H9 (cell line): ENCODE data around the gene AAMP. TPM values are rescaled to one million over a fixed set of nuclear protein-coding genes. Genes with fewer than 3 reads are reported as not detected.

Source experiments
- DNase-seq: peaks from one replicate; pipeline ENCODE4 v3.0.0-alpha.2; 2017
- H2AFZ ChIP-seq: one replicate; pipeline ENCODE4 v1.6.1; 2013; ENCODE audit warnings: mild to moderate bottlenecking, low read length, control low read depth, moderate library complexity
- H2AK5ac ChIP-seq: 2 replicates; pipeline ENCODE4 v1.6.1; 2013; ENCODE audit warnings: low read length, control low read depth, mixed read lengths; ENCODE audit not compliant: insufficient read length
- H2BK120ac ChIP-seq: one replicate; pipeline ENCODE4 v1.6.1; 2013; ENCODE audit warnings: low read depth, mild to moderate bottlenecking, low read length, control low read depth, inconsistent platforms; ENCODE audit not compliant: poor library complexity, severe bottlenecking
- H2BK12ac ChIP-seq: 2 replicates; pipeline ENCODE4 v1.6.1; 2013; ENCODE audit warnings: low read length, control low read depth, mixed read lengths, low read depth; ENCODE audit not compliant: insufficient read length
- H2BK15ac ChIP-seq: 2 replicates; pipeline ENCODE4 v1.6.1; 2013; ENCODE audit warnings: low read depth, low read length, control low read depth
- H2BK20ac ChIP-seq: one replicate; pipeline ENCODE4 v1.6.1; 2013; ENCODE audit warnings: low read depth, mild to moderate bottlenecking, low read length, control low read depth, inconsistent platforms; ENCODE audit not compliant: poor library complexity, severe bottlenecking
- H2BK5ac ChIP-seq: 2 replicates; pipeline ENCODE4 v1.6.1; 2013; ENCODE audit warnings: low read length, control low read depth, mixed read lengths; ENCODE audit not compliant: insufficient read length
- H3K14ac ChIP-seq: 2 replicates; pipeline ENCODE4 v1.6.1; 2013; ENCODE audit warnings: low read length, control low read depth; ENCODE audit not compliant: insufficient read depth
- H3K18ac ChIP-seq: 2 replicates; pipeline ENCODE4 v1.6.1; 2013; ENCODE audit warnings: low read depth, mild to moderate bottlenecking, mixed read lengths, low read length, control low read depth; ENCODE audit not compliant: insufficient read length
- H3K23ac ChIP-seq: 2 replicates; pipeline ENCODE4 v1.6.1; 2013; ENCODE audit warnings: low read length, control low read depth, mixed read lengths, low read depth; ENCODE audit not compliant: insufficient read length
- H3K23me2 ChIP-seq: 2 replicates; pipeline ENCODE4 v1.6.1; 2013; ENCODE audit warnings: low read depth, mild to moderate bottlenecking, mixed read lengths, low read length, control low read depth; ENCODE audit not compliant: insufficient read length, poor library complexity, severe bottlenecking
- H3K27ac ChIP-seq: 2 replicates; pipeline ENCODE4 v1.5.1; 2013; ENCODE audit warnings: low read length, control low read depth, mixed read lengths, low read depth; ENCODE audit not compliant: insufficient read length
- H3K27me3 ChIP-seq: 2 replicates; pipeline ENCODE4 v1.6.1; 2013; ENCODE audit warnings: low read length, control low read depth, inconsistent platforms; ENCODE audit not compliant: insufficient read depth
- H3K4ac ChIP-seq: 2 replicates; pipeline ENCODE4 v1.6.1; 2013; ENCODE audit warnings: low read depth, mild to moderate bottlenecking, control low read depth, inconsistent platforms, low read length, moderate library complexity
- H3K4me1 ChIP-seq: 2 replicates; pipeline ENCODE4 v1.6.1; 2013; ENCODE audit warnings: low read length, control low read depth, inconsistent platforms; ENCODE audit not compliant: insufficient read depth
- H3K4me2 ChIP-seq: 2 replicates; pipeline ENCODE4 v1.6.1; 2013; ENCODE audit warnings: low read length, control low read depth, mixed read lengths; ENCODE audit not compliant: insufficient read length, insufficient read depth
- H3K56ac ChIP-seq: 2 replicates; pipeline ENCODE4 v1.6.1; 2013; ENCODE audit warnings: low read depth, mild to moderate bottlenecking, mixed read lengths, low read length, control low read depth; ENCODE audit not compliant: insufficient read length
- H3K79me1 ChIP-seq: 2 replicates; pipeline ENCODE4 v1.6.1; 2013; ENCODE audit warnings: low read depth, mild to moderate bottlenecking, moderate library complexity, low read length, control low read depth, inconsistent platforms; ENCODE audit not compliant: insufficient read depth, poor library complexity, severe bottlenecking
- H3K79me2 ChIP-seq: 2 replicates; pipeline ENCODE4 v1.6.1; 2013; ENCODE audit warnings: low read length, control low read depth, inconsistent platforms; ENCODE audit not compliant: insufficient read depth
- H3K9ac ChIP-seq: 2 replicates; pipeline ENCODE4 v1.6.1; 2013; ENCODE audit warnings: low read length, control low read depth, mixed read lengths; ENCODE audit not compliant: insufficient read length; ENCODE audit errors: extremely low read depth
- H3K9me3 ChIP-seq: one replicate; pipeline ENCODE4 v1.6.1; 2013; ENCODE audit warnings: low read depth, low read length, inconsistent platforms; ENCODE audit not compliant: control insufficient read depth
- H3T11ph ChIP-seq: one replicate; pipeline ENCODE4 v1.6.1; 2013; ENCODE audit warnings: mild to moderate bottlenecking, low read length, control low read depth, inconsistent platforms
- H4K20me1 ChIP-seq: one replicate; pipeline ENCODE4 v1.6.1; 2013; ENCODE audit not compliant: control insufficient read depth, insufficient read length, insufficient read depth
- H4K5ac ChIP-seq: 2 replicates; pipeline ENCODE4 v1.6.1; 2013; ENCODE audit warnings: low read depth, mild to moderate bottlenecking, mixed read lengths, low read length, control low read depth; ENCODE audit not compliant: insufficient read length
- H4K8ac ChIP-seq: replicated peaks from 2 replicates; pipeline ENCODE4 v1.6.1; 2013; ENCODE audit warnings: low read length, control low read depth, mixed read lengths, low read depth; ENCODE audit not compliant: insufficient read length
- H4K91ac ChIP-seq: 2 replicates; pipeline ENCODE4 v1.6.1; 2013; ENCODE audit warnings: low read depth, mild to moderate bottlenecking, moderate library complexity, mixed read lengths, low read length, control low read depth; ENCODE audit not compliant: insufficient read length
- H3K27ac Mint-ChIP-seq, 3 experiments: 2 replicates in 2 of 3; 3 replicates in 1 of 3; pipeline ENCODE4 v1.8.0; 2020 to 2021; ENCODE audit warnings: mixed read lengths in 3 of 3, mild to moderate bottlenecking in 1 of 3, moderate library complexity in 1 of 3
- H3K27me3 Mint-ChIP-seq: 2 replicates; pipeline ENCODE4 v1.8.0; 2021; ENCODE audit warnings: low read depth, mild to moderate bottlenecking, moderate library complexity, mixed read lengths
- H3K36me3 Mint-ChIP-seq, 3 experiments: 2 replicates in 2 of 3; 3 replicates in 1 of 3; pipeline ENCODE4 v1.8.0; 2020 to 2021; ENCODE audit warnings: low read depth in 3 of 3, mixed read lengths in 3 of 3; ENCODE audit not compliant: insufficient read depth in 1 of 3
- H3K4me1 Mint-ChIP-seq, 2 experiments: 2 replicates each; pipeline ENCODE4 v1.8.0; 2020; ENCODE audit warnings: mixed read lengths in 2 of 2
- H3K4me3 Mint-ChIP-seq, 2 experiments: 2 replicates in 1 of 2; 3 replicates in 1 of 2; pipeline ENCODE4 v1.8.0; 2020 to 2021; ENCODE audit warnings: mild to moderate bottlenecking in 2 of 2, mixed read lengths in 2 of 2, moderate library complexity in 1 of 2
- H3K9me3 Mint-ChIP-seq, 2 experiments: 2 replicates in 1 of 2; 3 replicates in 1 of 2; pipeline ENCODE4 v1.8.0; 2020; ENCODE audit warnings: mild to moderate bottlenecking in 2 of 2, mixed read lengths in 2 of 2, moderate library complexity in 1 of 2
- WGBS: extraction: QIAGEN DNeasy Blood & Tissue Kit; methylation state at CpG from one replicate; pipeline ENCODE4 v1.1.7; 2013; ENCODE audit warnings: missing lambda C conversion rate, low lambda C conversion rate, mixed read lengths; ENCODE audit not compliant: insufficient read length; ENCODE audit errors: extremely low coverage; 5-methylcytosine and 5-hydroxymethylcytosine counted together
- total RNA-seq: library from RNA; stranded (reverse); gene quantifications from 2 replicates; pipeline ENCODE4 v1.2.1, GENCODE V29; 2021
- TF ChIP-seq, protein P1 (sequence below): fragments of 200-600 bp; sonication (generic); conservative IDR thresholded peaks from 3 replicates; pipeline ENCODE4 v1.8.0; 2021; ENCODE audit warnings: antibody characterized with exemption, mild to moderate bottlenecking

AAMP gene
- total RNA-seq, 1 experiment from 2014 or later: 103 TPM

- no peak overlapping the region for H4K91ac ChIP-seq
- H2BK120ac ChIP-seq: no peak overlapping the region
- H3T11ph ChIP-seq: no peak overlapping the region
- H3K23me2 ChIP-seq: no peaks in the 10 kb centered on the region
- H3K9me3 ChIP-seq: no peaks in the 10 kb centered on the region
- TF ChIP-seq, protein P1, sequence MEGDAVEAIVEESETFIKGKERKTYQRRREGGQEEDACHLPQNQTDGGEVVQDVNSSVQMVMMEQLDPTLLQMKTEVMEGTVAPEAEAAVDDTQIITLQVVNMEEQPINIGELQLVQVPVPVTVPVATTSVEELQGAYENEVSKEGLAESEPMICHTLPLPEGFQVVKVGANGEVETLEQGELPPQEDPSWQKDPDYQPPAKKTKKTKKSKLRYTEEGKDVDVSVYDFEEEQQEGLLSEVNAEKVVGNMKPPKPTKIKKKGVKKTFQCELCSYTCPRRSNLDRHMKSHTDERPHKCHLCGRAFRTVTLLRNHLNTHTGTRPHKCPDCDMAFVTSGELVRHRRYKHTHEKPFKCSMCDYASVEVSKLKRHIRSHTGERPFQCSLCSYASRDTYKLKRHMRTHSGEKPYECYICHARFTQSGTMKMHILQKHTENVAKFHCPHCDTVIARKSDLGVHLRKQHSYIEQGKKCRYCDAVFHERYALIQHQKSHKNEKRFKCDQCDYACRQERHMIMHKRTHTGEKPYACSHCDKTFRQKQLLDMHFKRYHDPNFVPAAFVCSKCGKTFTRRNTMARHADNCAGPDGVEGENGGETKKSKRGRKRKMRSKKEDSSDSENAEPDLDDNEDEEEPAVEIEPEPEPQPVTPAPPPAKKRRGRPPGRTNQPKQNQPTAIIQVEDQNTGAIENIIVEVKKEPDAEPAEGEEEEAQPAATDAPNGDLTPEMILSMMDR: no peak
- Mint-ChIP-seq H3K4me1 (peaks cover 12 to 13% of the 10 kb centered on the region in 2 experiments), H3K9me3 (no peaks in the 10 kb centered on the region), H3K27ac (no peak overlapping the region), H3K4me3 (no peak overlapping the region), H3K27me3 (no peaks in the 10 kb centered on the region; the same call in 1 of the 2 replicates), H3K36me3 (no peaks in the 10 kb centered on the region)
- H3K4me1 ChIP-seq: 0 out of 2 replicates have a peak, but pooled peaks cover 2% of the 10 kb centered on the region
- no peaks in the 10 kb centered on the region for H3K79me1 ChIP-seq
- no peak overlapping the region for H3K14ac ChIP-seq
- H2BK12ac ChIP-seq: no peak overlapping the region
- H3K23ac ChIP-seq: no peak overlapping the region
- no peak overlapping the region for H3K4ac ChIP-seq
- H3K27me3 ChIP-seq: no peaks in the 10 kb centered on the region
- no peak overlapping the region for H2AK5ac ChIP-seq
- H3K18ac ChIP-seq: no peak overlapping the region
- no peak overlapping the region for H2BK5ac ChIP-seq
- no peak overlapping the region for H4K5ac ChIP-seq
- H2AFZ ChIP-seq: no peak overlapping the region
- H3K79me2 ChIP-seq: no peaks in the 10 kb centered on the region
- no peaks in the 10 kb centered on the region for H4K20me1 ChIP-seq
- H3K56ac ChIP-seq: no peak overlapping the region
- H2BK20ac ChIP-seq: no peak overlapping the region
- no peak for DNase-seq
- H3K9ac ChIP-seq: no peak overlapping the region
- no peak overlapping the region for H3K4me2 ChIP-seq
- no peak overlapping the region for H3K27ac ChIP-seq
- H4K8ac ChIP-seq: no peak overlapping the region
- H2BK15ac ChIP-seq: no peak overlapping the region
- WGBS: no CpG with 5 or more reads among the region's 7 CpGs
These were observed 48.3 kb upstream of the AAMP start for GRCh38 chr2:218318241-218318640.
